ENCODE measurements around the gene RXRA. TPM values are rescaled to one million over a fixed set of nuclear protein-coding genes. Genes with fewer than 3 reads are reported as not detected.

The RXRA gene
- total and polyA plus RNA-seq, 2 donors (not counting 3 experiments of a cell fraction or from before 2014, with no cell fraction given) = 15.4 to 37.4 TPM

- no TSS peak for BruUV-seq (replicated peaks)
- Histone ChIP-seq H3K9me3 (replicated peaks; ENCODE audit: control insufficient read depth, insufficient read depth, low read length) (no peaks in the 10 kb centered on the region), H3K36me3 (ENCODE audit: control insufficient read depth in 2 of 2, extremely low read depth in 1 of 2, insufficient read depth in 2 of 2, low read length in 2 of 2) (no peaks in the 10 kb centered on the region), H3K9me1 (replicated peaks; ENCODE audit: control insufficient read depth, extremely low read depth, insufficient read depth, low read length) (no peaks in the 10 kb centered on the region), H3K27ac (ENCODE audit: insufficient read depth, low read depth, low read length) (no peak overlapping the region), H3K9ac (replicated peaks; ENCODE audit: extremely low read depth, insufficient read depth, low read length) (no peak overlapping the region), H3K4me3 (replicated peaks in 1 of 3; ENCODE audit: insufficient read depth in 1 of 3, low read depth in 1 of 3, low read length in 3 of 3) (no peak overlapping the region), H3K27me3 (ENCODE audit: control insufficient read depth in 2 of 2, insufficient read depth in 2 of 2, low read length in 2 of 2) (no peaks in the 10 kb centered on the region), H2AFZ (ENCODE audit: low read depth, low read length) (no peak overlapping the region), H3K4me1 (ENCODE audit: control insufficient read depth, extremely low read depth, insufficient read depth, low read length) (peaks cover 21% of the 10 kb centered on the region), H3K4me2 (ENCODE audit: insufficient read depth, low read length) (no peak overlapping the region), H3K79me2 (ENCODE audit: control insufficient read depth, insufficient read depth, low read length) (peaks cover 73% of the 10 kb centered on the region), H4K20me1 (replicated peaks; ENCODE audit: control insufficient read depth, extremely low read depth, insufficient read depth, low read length) (no peaks in the 10 kb centered on the region)
- ChIA-PET CTCF (interaction anchor here (1.2 kb wide), 1 partner anchor 11 kb away, joined by 5 read pairs; no protein-coding TSS in a partner anchor), POLR2A (no interaction called here)
- DNase-seq (ENCODE audit: low read depth, low spot score) = no peak
- intact Hi-C loops (cut with micrococcal nuclease) (no loop called here), dilution Hi-C loops (cut with MboI; ENCODE audit: extremely low pct_ligation_motif_present, low sequenced_read_pairs) (no loop called here)
- TF ChIP-seq EZH2 (IDR thresholded peaks at IDR 0.05; ENCODE audit: borderline replicate concordance, low read depth, low read length, severe bottlenecking) (no peak), MAX (IDR thresholded peaks at IDR 0.05; ENCODE audit: insufficient read depth, insufficient read length) (no peak), POLR2A (IDR thresholded peaks at IDR 0.05; ENCODE audit: low read depth, low read length) (no peak), JUN (IDR thresholded peaks at IDR 0.05; ENCODE audit: borderline replicate concordance, insufficient read depth, insufficient read length, low read depth) (no peak), MYC (IDR thresholded peaks at IDR 0.05; ENCODE audit: low read depth, low read length) (no peak), GATA2 (IDR thresholded peaks at IDR 0.05; ENCODE audit: insufficient read depth, insufficient read length, low read depth, low read length) (no peak)
- no peak for FAIRE-seq
Measured at GRCh38 chr9:134329886-134330285, 3.6 kb downstream of the RXRA start.

- no peak overlapping the region for H3K9ac ChIP-seq (replicated peaks; ENCODE audit: extremely low read depth, insufficient read depth, low read length)
- FAIRE-seq (no peak), DNase-seq (ENCODE audit: low read depth, low spot score) (no peak)
- no peak overlapping the region for H2AFZ ChIP-seq (ENCODE audit: low read depth, low read length)
- no peaks in the 10 kb centered on the region for H3K9me1 ChIP-seq (replicated peaks; ENCODE audit: control insufficient read depth, extremely low read depth, insufficient read depth, low read length)
- no peak overlapping the region for H3K27ac ChIP-seq (ENCODE audit: insufficient read depth, low read depth, low read length)
- ChIA-PET POLR2A (no interaction called here), CTCF (interaction anchor here (1.2 kb wide), 1 partner anchor 10 kb away, joined by 5 read pairs; no protein-coding TSS in a partner anchor)
- BruUV-seq (replicated peaks) = no TSS peak
- no peaks in the 10 kb centered on the region for H3K36me3 ChIP-seq (ENCODE audit: control insufficient read depth in 2 of 2, extremely low read depth in 1 of 2, insufficient read depth in 2 of 2, low read length in 2 of 2)
- H3K9me3 ChIP-seq (replicated peaks; ENCODE audit: control insufficient read depth, insufficient read depth, low read length) = no peaks in the 10 kb centered on the region
- no peaks in the 10 kb centered on the region for H3K27me3 ChIP-seq (ENCODE audit: control insufficient read depth in 2 of 2, insufficient read depth in 2 of 2, low read length in 2 of 2)
- no peaks in the 10 kb centered on the region for H4K20me1 ChIP-seq (replicated peaks; ENCODE audit: control insufficient read depth, extremely low read depth, insufficient read depth, low read length)
- H3K4me1 ChIP-seq (ENCODE audit: control insufficient read depth, extremely low read depth, insufficient read depth, low read length) = peaks cover 21% of the 10 kb centered on the region
- dilution Hi-C loops (cut with MboI; ENCODE audit: extremely low pct_ligation_motif_present, low sequenced_read_pairs) = no loop called here
- no peak for TF ChIP-seq POLR2AphosphoS5 (IDR thresholded peaks at IDR 0.05; ENCODE audit: insufficient read depth, low read depth, low read length)
- no peak for TF ChIP-seq GATA2 (IDR thresholded peaks at IDR 0.05; ENCODE audit: insufficient read depth, insufficient read length, low read depth, low read length)
- no peak for TF ChIP-seq JUN (IDR thresholded peaks at IDR 0.05; ENCODE audit: borderline replicate concordance, insufficient read depth, insufficient read length, low read depth)
- TF ChIP-seq EZH2 (IDR thresholded peaks at IDR 0.05; ENCODE audit: borderline replicate concordance, low read depth, low read length, severe bottlenecking) = no peak
- TF ChIP-seq FOS (IDR thresholded peaks at IDR 0.05; ENCODE audit: borderline replicate concordance, insufficient read depth, low read length) = no peak
- TF ChIP-seq MAX (IDR thresholded peaks at IDR 0.05; ENCODE audit: insufficient read depth, insufficient read length) = no peak
- no peak for TF ChIP-seq MYC (IDR thresholded peaks at IDR 0.05; ENCODE audit: low read depth, low read length)
- TF ChIP-seq CTCF (IDR thresholded peaks at IDR 0.05; ENCODE audit: extremely low read depth in 1 of 2, insufficient read depth in 1 of 2, low read depth in 1 of 2, low read length in 2 of 2) = no peak
- no peak for TF ChIP-seq POLR2A (IDR thresholded peaks at IDR 0.05; ENCODE audit: low read depth, low read length)
- H3K4me2 ChIP-seq (ENCODE audit: insufficient read depth, low read length) = no peak overlapping the region
- H3K79me2 ChIP-seq (ENCODE audit: control insufficient read depth, insufficient read depth, low read length) = peaks cover 74% of the 10 kb centered on the region
- no peak overlapping the region for H3K4me3 ChIP-seq (replicated peaks in 1 of 3; ENCODE audit: insufficient read depth in 1 of 3, low read depth in 1 of 3, low read length in 3 of 3)
- intact Hi-C loops (cut with micrococcal nuclease) = no loop called here
Measured at GRCh38 chr9:134330590-134330989, 4.3 kb downstream of the RXRA start.

Measured in endothelial cell of umbilical vein (primary cell).